GM13976 (cell line): ENCODE measurements around the gene FKBP7.
"Not testable (repeated sequence)": the region's sequence is repeated elsewhere in the genome, so short reads cannot be mapped to it uniquely, and the experiment has no call there.

Experiments
- DNase-seq: peaks from one replicate; pipeline ENCODE4 v3.0.0; 2012; ENCODE audit warnings: low spot score
- in situ Hi-C: fragments of 300-500 bp; cut with MboI; formaldehyde crosslinking; loops from one replicate; pipeline ENCODE4 v1.12.0; 2022; ENCODE audit warnings: low sequenced_read_pairs, mixed read lengths, inconsistent platforms; ENCODE audit not compliant: unreplicated experiment
- TF ChIP-seq, protein P1 (sequence below): IDR thresholded peaks from 2 replicates; pipeline ENCODE4 v1.5.1; 2012; ENCODE audit warnings: borderline replicate concordance, mild to moderate bottlenecking; ENCODE audit not compliant: insufficient read depth; ENCODE audit errors: extremely low read depth, missing control alignments, control extremely low read depth

FKBP7 gene

DNA sequence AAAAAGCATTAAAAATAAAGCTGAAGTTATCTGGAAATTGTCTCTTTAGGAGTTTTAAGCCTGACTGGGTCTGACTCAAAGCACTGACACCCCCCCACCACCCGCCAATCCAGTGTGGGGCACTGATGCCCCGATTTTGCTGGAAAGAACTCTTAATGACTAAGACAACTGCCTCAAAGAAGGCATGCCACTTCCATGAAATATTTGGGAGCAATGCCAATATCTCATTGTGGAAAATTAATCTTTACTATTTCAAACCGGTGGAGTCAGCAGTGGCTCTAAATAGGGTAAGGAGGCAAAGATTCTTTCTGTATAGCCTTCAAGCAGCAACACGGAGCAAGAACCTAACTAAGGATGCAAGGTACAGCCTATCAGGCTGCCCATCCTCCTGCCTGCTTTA is 4.5 kb downstream of the FKBP7 start:
- no peak for DNase-seq
- TF ChIP-seq, protein P1, sequence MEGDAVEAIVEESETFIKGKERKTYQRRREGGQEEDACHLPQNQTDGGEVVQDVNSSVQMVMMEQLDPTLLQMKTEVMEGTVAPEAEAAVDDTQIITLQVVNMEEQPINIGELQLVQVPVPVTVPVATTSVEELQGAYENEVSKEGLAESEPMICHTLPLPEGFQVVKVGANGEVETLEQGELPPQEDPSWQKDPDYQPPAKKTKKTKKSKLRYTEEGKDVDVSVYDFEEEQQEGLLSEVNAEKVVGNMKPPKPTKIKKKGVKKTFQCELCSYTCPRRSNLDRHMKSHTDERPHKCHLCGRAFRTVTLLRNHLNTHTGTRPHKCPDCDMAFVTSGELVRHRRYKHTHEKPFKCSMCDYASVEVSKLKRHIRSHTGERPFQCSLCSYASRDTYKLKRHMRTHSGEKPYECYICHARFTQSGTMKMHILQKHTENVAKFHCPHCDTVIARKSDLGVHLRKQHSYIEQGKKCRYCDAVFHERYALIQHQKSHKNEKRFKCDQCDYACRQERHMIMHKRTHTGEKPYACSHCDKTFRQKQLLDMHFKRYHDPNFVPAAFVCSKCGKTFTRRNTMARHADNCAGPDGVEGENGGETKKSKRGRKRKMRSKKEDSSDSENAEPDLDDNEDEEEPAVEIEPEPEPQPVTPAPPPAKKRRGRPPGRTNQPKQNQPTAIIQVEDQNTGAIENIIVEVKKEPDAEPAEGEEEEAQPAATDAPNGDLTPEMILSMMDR = no peak
- in situ Hi-C loops = no loop called here

DNA sequence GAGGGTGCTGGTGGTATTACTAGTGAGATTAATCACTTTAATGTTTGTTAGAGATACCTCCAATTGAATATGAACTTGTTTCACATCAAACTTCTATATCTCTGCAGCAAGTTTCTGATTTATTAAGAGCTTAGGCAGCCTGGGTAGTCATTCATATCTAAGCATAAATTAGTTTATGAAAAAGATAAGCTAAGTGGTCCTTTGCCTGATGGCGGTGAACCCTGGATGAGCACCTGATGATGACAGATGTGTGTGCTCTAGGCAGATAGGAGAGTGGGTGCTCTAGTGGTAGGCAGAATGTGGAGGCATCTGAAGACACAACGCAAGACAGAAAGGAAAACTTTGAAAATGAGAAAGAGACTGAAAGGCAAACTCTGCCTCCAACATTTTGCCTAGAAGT is 5.0 kb downstream of the FKBP7 start:
- no peak for DNase-seq
- in situ Hi-C loops = no loop called here

DNA sequence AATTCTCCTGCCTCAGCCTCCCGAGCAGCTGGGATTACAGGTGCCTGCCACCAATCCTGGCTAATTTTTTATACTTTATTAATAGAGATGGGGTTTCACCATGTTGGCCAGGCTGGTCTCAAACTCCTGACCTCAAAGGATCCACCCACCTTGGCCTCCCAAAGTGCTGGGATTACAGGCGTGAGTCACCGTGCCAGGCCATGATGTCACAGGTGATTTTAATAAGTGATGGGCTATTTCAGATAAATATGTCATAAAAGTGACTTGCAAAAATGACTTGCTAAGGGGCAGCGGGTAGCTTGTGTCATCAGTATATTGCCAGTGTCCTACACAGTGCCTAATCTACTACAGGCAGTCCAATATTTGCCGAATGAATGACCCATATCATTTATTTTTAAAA is 7.1 kb downstream of the FKBP7 start:
- DNase-seq, in situ Hi-C loops: not testable (repeated sequence)

More for the DNA sequence above, 5.0 kb downstream of the FKBP7 start:
- TF ChIP-seq, protein P1 = no peak

DNA sequence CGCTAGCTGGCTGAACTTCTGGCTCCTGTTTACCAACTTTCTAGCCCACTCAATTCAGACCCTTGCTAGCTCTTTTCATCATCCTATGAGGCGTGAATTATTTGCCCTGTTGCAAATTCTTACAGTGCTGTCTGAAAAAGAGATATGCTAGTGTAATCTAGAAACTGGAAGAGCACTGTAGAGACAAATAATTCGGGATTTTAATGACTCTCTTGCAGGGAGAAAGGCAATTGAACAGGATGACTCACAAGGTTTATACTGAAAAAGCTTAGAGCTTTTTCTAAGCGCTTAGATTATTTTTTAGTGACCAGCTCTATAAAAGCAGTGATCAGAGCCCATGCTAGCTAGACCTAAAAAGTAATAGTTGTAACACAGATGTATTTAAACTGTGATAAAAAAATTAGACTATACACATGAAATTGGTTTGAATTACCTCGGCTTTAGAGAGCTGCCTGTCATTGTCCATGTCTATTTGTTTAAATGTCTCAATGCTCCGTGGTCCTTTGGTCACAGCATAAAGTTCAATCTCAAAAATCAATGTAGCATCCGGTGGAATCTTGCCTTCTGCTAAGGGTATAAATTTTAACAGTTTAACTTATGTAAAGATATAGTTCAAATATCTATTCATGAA is 9.1 kb downstream of the FKBP7 start:
- DNase-seq = no peak
- in situ Hi-C loops = no loop called here
- TF ChIP-seq, protein P1 = no peak

DNA sequence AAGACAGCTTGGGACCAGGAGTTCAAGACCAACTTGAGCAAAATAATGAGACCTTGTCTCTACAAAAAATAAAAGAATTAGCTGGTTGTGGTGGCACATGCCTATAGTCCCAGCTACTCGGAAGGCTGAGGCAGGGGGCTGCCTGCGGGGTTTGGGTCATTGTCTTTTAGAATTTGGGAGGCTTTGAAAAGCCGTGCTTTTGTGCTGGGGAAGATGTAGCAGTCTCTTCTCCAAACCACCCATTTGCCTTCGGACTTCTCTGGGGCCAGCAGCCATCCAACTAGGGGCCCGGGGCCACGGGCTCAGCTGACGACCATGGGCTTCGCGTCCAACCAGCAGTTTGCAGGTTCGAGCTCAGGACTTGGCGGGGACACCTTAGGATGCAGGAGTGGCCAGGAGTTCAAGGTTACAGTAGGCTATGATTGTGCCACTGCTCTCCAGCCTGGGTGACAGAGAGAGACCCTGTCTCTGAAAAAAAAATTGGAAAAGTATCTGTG is 21.0 kb downstream of the FKBP7 start:
- TF ChIP-seq, protein P1 = no peak
- in situ Hi-C loops = no loop called here
- DNase-seq = no peak

DNA sequence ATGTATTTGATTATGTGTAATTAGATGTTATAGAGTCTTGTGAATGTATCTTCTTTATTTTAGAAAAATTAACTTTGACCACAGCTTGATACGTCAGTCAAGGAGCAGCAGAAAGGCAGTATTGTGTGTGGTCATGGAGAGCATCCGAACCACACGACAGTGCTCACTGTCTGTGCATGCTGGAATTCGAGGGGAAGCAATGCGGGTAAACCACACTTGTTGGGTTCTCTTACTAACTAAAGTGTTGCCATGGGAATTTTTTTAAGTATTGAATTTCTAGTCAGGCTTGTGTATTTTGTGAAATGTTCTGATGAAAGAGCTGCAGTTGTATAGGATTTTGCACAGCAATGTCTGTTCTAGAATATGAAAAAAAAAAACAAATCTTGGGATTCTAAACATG is 22.5 kb downstream of the FKBP7 start:
- TF ChIP-seq, protein P1 = no peak
- in situ Hi-C loops = no loop called here
- no peak for DNase-seq

DNA sequence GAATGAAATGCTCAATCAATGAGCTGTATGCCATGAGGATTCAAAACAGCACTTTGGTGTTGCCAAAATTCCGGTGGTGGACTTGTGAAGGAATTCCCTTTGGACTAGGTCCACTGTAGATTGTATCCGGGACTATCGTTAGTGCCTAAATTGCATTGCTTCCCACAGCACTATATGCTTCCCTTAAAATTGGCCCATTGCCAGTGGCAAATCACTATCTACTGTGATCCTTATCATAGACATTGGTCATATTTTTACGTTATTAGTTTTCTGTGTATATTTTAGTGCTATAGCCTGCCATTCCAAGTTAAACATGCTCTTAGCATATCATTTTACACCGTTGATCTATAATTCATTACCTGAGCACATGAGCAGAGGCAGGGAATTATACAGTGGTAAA is 25.5 kb downstream of the FKBP7 start:
- in situ Hi-C loops = no loop called here
- no peak for DNase-seq
- TF ChIP-seq, protein P1 = no peak
